Measurements from ENCODE around the gene HPS1.
"Not testable (repeated sequence)": the region's sequence is repeated elsewhere in the genome, so short reads cannot be mapped to it uniquely, and the experiment has no call there.

HPS1 gene

DNA sequence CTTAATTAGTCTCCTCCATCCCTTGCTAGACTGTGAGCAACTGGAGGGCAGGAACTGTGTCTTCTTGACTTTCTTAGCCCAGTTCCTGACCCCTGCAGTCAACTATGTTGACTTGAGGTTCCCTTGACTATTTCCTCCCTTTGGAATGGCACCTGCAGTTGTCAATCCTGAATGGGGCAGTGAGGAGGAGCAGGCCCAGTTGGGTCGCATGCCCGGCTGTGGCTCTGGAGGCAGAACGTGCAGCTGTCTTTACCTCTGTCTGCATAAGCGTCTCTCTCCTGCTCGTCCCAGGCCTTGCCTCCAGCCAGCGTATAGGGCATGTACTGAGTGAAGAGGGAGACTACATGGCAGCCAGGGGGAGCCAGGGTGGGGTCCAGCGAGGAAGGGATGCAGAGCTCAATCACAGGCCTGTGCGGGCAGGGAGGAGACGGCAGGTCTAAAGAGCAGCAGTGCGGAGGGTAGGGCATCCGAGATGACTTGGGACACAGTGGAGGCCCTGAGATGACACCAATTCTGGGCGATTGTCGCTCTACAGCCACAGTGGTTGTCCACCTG, 58.6 kb downstream of the HPS1 start:
- no peak for DNase-seq

GRCh38 chr10:98384531-98385133, 62.1 kb downstream of the HPS1 start:
- DNase-seq = no peak

DNA sequence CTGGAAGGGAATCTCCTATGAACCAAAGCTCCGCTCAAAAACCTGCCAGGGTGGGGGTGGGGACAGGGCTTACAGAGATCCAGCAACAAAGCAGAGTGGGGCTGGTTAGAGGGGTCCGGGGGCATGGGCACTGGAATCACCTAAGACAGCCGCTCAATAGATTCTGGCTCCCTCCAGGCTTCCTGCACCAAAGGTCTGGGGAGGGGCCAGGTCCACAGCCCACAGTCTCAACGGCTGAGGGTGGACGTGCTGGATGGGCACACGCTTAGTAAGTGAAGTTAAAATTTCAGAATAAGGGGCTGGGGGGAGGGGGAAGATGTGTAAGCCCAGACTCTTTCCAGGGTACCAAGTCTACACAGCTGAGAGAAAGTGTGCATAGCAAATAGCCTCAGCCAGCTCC, 62.9 kb downstream of the HPS1 start:
- DNase-seq = no peak

GRCh38 chr10:98383134-98383667, 63.5 kb downstream of the HPS1 start:
- DNase-seq = not testable (repeated sequence)

DNA sequence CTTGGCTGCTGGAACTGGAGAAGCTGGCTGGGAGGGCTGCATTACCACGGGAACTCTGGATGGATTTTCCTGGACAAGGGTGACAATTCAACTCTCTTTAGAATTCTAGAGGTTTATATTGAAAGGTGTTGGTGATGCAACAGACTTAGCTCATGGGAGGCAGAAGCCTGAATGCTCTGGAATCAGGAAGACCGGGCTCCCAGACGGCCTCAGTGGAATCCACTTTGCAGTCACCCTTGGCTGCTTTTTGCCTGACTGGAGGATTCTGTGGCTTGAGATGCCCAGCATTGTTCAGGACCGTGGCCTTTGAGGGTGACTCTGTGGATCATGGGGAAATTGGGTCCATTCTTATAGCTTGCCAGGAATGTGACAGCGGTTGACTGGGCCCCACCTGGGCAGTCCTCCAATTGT, 64.0 kb downstream of the HPS1 start:
- DNase-seq = no peak

DNA sequence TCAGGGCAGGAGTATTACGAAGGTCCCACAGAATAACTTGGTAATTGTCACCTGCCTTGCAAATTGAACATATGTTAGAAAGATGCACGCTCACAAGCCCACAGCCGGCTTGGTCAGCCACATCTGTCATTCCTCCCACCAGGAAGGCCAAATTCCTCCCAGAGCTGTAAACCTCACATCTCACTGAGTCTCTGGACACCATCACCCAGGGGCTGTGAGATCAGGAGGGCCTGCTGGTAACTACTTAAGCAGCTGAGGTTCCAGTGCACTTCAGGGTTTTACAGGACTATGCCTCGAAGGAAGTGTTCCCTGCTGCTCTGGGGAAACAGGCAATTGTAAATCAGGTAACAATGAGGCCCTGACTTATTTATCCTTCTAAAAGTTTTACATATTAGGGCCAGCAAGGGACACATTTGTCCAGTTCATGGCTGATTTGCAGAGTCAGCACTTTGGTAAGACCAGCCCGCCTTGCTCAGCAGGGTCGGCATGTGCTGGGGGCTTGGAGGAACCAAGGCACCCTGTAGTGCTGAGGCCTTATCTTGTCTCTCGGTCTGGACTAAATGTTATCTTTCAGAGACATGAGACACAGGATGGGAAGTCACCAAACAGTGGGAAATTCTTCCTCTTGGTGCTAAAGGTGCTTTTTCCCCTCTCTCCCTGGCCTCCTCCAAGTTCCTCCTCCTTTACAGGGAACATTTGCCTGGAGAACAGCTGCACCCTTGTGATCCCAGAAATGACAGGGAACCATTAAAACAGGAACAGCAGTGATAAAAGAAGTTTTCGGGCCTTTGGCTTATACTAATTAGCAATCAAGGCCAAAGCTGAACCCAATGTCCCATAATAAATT, 66.0 kb downstream of the HPS1 start:
- no peak for DNase-seq

DNA sequence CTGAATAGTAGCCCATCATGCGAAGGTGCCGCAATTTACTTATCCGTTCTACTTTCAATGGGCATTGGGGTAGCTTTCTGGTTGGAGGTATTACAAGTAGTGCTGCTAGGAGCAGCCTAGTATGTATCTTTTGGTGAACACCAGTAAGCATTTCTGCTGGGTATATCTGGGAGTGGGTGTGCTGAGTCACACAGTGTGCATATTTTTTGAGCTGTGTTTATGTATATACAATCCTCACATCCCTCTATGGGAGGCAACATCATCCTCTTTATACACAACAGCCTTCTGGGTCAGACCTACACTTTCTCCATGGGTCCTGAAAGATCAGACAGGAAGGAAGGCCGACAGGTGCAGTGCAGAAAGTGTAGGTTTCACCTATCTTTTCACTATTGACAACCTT, 68.0 kb downstream of the HPS1 start:
- no peak for DNase-seq

DNA sequence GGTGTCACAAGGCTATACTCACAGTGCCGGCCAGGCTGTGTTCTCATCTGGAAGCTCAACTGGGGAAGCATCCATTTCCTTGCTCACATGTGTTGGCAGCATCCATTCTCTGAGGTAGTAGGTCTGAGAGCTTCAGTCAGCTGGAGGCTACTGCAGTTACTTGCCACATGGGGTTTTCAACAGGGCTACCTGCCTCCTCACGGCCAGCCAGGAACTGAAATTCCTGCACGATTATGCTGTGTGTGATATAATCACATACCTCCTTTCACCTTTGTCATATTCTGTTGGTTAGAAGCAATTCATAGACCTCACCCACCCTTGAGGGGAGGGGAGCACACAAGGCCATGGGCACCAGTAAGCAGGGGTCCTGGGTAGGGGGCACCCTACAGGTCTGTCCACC, 69.2 kb downstream of the HPS1 start:
- DNase-seq = no peak

GRCh38 chr10:98377001-98377400, 69.7 kb downstream of the HPS1 start:
- DNase-seq = no peak

DNA sequence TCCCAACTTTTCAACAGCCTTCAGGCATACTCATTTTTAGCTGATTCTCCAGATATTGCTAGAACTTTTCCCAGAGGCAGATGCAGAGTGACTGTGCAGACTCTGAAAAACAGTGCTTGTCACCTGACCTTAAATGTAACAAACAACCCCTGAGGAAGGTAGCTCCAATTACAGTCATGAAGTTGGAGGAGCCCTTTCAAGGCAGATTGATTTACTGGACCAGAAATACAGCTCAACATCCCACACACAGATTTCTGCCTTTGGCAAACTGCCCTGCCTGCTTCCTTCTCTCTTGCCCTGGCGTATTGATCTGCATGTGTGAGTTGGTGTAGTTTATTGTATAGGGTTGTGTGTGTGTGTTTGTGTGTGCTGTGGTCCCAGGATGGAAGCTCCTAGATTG, 70.2 kb downstream of the HPS1 start:
- DNase-seq = no peak

- no peak for DNase-seq
These were observed 72.3 kb downstream of the HPS1 start for GRCh38 chr10:98374217-98374985.

DNA sequence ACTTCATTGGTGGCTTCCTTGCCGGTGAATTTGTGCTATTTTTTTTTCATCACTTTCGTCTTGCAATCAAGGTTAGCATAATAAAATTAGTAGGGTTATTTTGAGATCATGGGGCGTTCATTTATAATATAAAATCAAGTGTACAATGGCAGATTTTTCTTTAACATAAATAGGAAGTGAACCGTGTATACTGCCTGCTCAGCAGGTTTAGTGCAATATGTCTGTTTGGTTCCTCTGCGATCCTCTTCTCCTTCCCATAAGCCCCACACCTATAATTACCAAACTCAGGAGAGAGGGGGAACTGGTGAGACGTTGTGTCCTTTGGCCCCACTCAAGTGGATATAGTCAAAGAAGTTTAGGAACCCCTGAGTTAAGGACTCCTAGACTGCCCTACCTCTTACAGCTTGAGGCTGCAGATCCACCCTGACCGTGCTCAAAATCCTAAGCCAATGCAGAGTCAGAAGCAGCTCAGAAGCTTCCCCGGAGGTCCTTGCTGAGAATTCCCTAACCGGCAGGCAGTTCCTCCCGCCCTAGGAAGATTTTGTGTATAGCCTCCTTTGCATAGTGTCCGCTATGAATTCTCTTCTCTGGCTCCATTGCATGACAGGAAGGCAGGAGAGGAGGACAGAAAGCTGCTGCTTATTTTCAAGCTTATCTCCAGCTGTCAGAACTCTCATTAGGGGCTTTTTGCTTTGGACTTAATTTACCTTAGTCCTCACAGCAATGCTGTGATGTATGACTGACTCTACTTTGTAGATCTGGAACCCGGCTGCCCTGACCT, 73.3 kb downstream of the HPS1 start:
- DNase-seq = no peak

DNA sequence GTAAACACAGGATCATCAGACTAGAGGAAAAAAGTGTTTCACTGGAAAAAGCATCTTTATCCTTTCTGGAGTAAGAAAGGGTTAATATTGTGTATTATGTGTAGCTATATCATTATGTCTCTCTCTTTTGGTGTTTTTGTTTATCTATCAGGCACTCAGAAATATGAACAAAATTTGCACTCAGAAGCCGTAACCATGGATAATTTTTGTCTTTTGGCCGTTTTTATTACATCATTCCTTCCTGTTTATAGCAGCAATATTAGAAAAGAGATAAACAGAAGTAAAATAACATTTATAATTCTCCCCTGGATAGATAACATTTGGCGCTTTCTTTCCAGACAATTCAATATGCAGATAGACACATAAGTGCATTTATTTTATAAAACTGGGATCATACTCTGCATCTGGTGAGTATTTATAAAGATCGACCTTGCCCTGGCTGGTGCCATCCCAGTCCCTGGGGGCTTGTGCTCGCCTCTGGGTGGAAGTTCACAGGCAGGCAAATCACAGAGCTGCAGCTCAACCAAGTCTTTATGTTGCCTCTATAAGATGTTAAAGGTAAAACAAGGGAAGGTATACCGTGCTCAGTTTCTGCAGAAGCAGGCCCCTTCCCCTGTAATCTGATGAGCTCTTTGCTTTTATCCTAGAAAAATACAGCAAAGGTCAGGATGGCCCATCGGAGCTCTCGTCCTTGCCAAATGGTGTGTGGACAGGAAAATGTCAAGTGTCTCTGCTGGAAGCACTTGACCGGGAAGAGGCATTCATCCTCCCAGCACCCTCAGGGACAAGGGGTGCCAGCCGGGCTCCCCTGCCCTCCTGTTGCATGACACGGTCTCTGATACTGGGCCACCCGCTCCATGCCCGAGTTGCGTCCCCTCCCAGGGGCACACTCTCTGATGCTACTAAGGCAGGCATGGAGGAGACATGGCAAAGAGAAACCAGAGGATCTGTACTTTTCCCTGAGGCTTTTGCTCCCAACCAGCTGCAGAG, 75.6 kb downstream of the HPS1 start:
- DNase-seq = no peak

DNA sequence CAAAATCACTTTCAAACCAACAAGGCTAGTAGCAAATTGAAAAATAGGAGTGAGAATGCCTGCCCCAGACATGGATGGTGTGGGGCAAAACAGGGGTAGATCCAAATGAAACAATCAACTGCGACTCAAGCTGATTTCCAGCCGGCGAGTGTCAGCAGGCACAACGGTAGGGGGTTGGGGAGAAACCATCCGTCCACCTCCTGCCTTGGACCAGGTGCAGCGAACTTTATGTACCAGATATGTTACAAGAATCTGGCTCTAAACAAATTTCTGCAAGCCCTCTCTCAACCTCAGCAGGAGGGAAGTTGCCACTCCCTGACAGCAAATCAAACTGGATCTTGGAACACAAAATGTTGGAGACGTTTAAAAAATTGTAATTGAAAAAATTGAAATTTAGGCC, 76.9 kb downstream of the HPS1 start:
- no peak for DNase-seq

GRCh38 chr10:98368644-98369043, 78.1 kb downstream of the HPS1 start:
- no peak for DNase-seq

GRCh38 chr10:98367604-98368451, 78.9 kb downstream of the HPS1 start:
- no peak for DNase-seq
